Endothelial cell of umbilical vein (primary cell): ENCODE results near the gene SPAG6. TPM values are rescaled to one million over a fixed set of nuclear protein-coding genes. Genes with fewer than 3 reads are reported as not detected.

Experiments
- BruUV-seq: library from RNA; stranded (reverse); fragments of 400-500 nt; replicated peaks from 2 replicates; lab custom pipeline; 2021; lab: Mats Ljungman, UMichigan
- CTCF ChIA-PET: fragments of 300-600, 350-600 bp; sonication (Branson Sonifier 250); formaldehyde crosslinking; loops from one replicate; lab custom pipeline; 2021; ENCODE audit warnings: antibody characterized with exemption, inconsistent platforms; lab: Charles Lee
- POLR2A ChIA-PET: fragments of 300-600, 350-600 bp; sonication (Branson Sonifier 250); formaldehyde crosslinking; loops from one replicate; lab custom pipeline; 2021; ENCODE audit warnings: antibody characterized with exemption, inconsistent platforms; lab: Charles Lee
- DNase-seq: peaks from one replicate; pipeline ENCODE4 v3.0.0-alpha.2; 2011; ENCODE audit warnings: low read depth, low spot score
- FAIRE-seq: peaks from 2 replicates; lab custom pipeline; 2011; peaks lifted over from hg19 to GRCh38; lab: Jason Lieb, UNC
- H2AFZ ChIP-seq: 2 replicates; pipeline ENCODE4 v1.6.0; 2012; ENCODE audit warnings: low read depth, low read length, control low read depth, inconsistent platforms
- H3K27ac ChIP-seq: 2 replicates; pipeline ENCODE4 v1.5.1; 2011; ENCODE audit warnings: low read depth, mild to moderate bottlenecking, control low read depth, low read length, moderate library complexity; ENCODE audit not compliant: insufficient read depth
- H3K27me3 ChIP-seq, 2 experiments: 2 replicates each; pipeline versions ENCODE4 v1.6.0 to v1.6.1; 2011; ENCODE audit warnings: low read length in 2 of 2, mixed read lengths in 1 of 2; ENCODE audit not compliant: control insufficient read depth in 2 of 2, insufficient read depth in 2 of 2
- H3K36me3 ChIP-seq, 2 experiments: 2 replicates in 1 of 2; 3 replicates in 1 of 2; pipeline ENCODE4 v1.5.1; 2011; ENCODE audit warnings: low read length in 2 of 2, mild to moderate bottlenecking in 1 of 2, moderate library complexity in 1 of 2; ENCODE audit not compliant: control insufficient read depth in 2 of 2, insufficient read depth in 2 of 2; ENCODE audit errors: extremely low read depth in 1 of 2
- H3K4me1 ChIP-seq: 3 replicates; pipeline ENCODE4 v1.5.1; 2011; ENCODE audit warnings: mild to moderate bottlenecking, low read length; ENCODE audit not compliant: control insufficient read depth, insufficient read depth; ENCODE audit errors: extremely low read depth
- H3K4me2 ChIP-seq: 2 replicates; pipeline ENCODE4 v1.6.1; 2011; ENCODE audit warnings: low read length, control low read depth, mixed read lengths; ENCODE audit not compliant: insufficient read depth
- H3K4me3 ChIP-seq, 3 experiments: fragments of 200-600 bp in 1 of 3; sonication (generic), shearing (Covaris generic) in 1 of 3; replicated peaks in 1 of 3; 2 replicates each; pipeline ENCODE4 v1.5.1; 2011 to 2016; ENCODE audit warnings: control low read depth in 3 of 3, low read length in 3 of 3, mild to moderate bottlenecking in 2 of 3, inconsistent platforms in 1 of 3, low read depth in 1 of 3, moderate library complexity in 1 of 3; ENCODE audit not compliant: insufficient read depth in 1 of 3
- H3K79me2 ChIP-seq: 2 replicates; pipeline ENCODE4 v1.6.0; 2012; ENCODE audit warnings: low read length, inconsistent platforms; ENCODE audit not compliant: control insufficient read depth, insufficient read depth
- H3K9ac ChIP-seq: replicated peaks from 2 replicates; pipeline ENCODE3; 2011; ENCODE audit warnings: low read length, control low read depth; ENCODE audit not compliant: insufficient read depth; ENCODE audit errors: extremely low read depth
- H3K9me1 ChIP-seq: replicated peaks from 3 replicates; pipeline ENCODE4 v1.6.0; 2011; ENCODE audit warnings: mild to moderate bottlenecking, low read length; ENCODE audit not compliant: control insufficient read depth, insufficient read depth; ENCODE audit errors: extremely low read depth
- H3K9me3 ChIP-seq: replicated peaks from 2 replicates; pipeline ENCODE4 v1.5.1; 2012; ENCODE audit warnings: low read length, inconsistent platforms; ENCODE audit not compliant: control insufficient read depth, insufficient read depth
- H4K20me1 ChIP-seq: replicated peaks from 2 replicates; pipeline ENCODE3; 2011; ENCODE audit warnings: mild to moderate bottlenecking, low read length; ENCODE audit not compliant: control insufficient read depth, insufficient read depth; ENCODE audit errors: extremely low read depth
- CTCF ChIP-seq, 2 donors: IDR thresholded peaks; 1 replicate in 1 of 2; 2 replicates in 1 of 2; pipeline ENCODE4 v1.5.1; 2011; ENCODE audit warnings: low read length in 2 of 2, mild to moderate bottlenecking in 2 of 2, moderate library complexity in 2 of 2, control low read depth in 1 of 2, inconsistent platforms in 1 of 2, low read depth in 1 of 2; ENCODE audit not compliant: insufficient read depth in 1 of 2; ENCODE audit errors: extremely low read depth in 1 of 2
- EZH2 ChIP-seq: IDR thresholded peaks from 2 replicates; pipeline ENCODE4 v1.6.1; 2012; ENCODE audit warnings: borderline replicate concordance, low read depth, mild to moderate bottlenecking, moderate library complexity, low read length, inconsistent platforms; ENCODE audit not compliant: severe bottlenecking
- FOS ChIP-seq: IDR thresholded peaks from 2 replicates; pipeline ENCODE4 v1.6.1; 2011; ENCODE audit warnings: mild to moderate bottlenecking, low read length, moderate library complexity, borderline replicate concordance; ENCODE audit not compliant: insufficient read depth
- GATA2 ChIP-seq: IDR thresholded peaks from 2 replicates; pipeline ENCODE4 v1.7.0; 2011; ENCODE audit warnings: low read depth, mild to moderate bottlenecking, moderate library complexity, mixed read lengths, low read length; ENCODE audit not compliant: insufficient read length, insufficient read depth
- JUN ChIP-seq: IDR thresholded peaks from 2 replicates; pipeline ENCODE4 v1.6.1; 2011; ENCODE audit warnings: borderline replicate concordance, low read depth; ENCODE audit not compliant: insufficient read length, insufficient read depth
- MYC ChIP-seq: IDR thresholded peaks from one replicate; pipeline ENCODE4 v1.6.1; 2011; ENCODE audit warnings: mild to moderate bottlenecking, low read depth, low read length
- POLR2A ChIP-seq: IDR thresholded peaks from 2 replicates; pipeline ENCODE4 v1.6.1; 2012; ENCODE audit warnings: low read depth, mild to moderate bottlenecking, control low read depth, low read length
- POLR2AphosphoS5 ChIP-seq: IDR thresholded peaks from 2 replicates; pipeline ENCODE4 v1.6.1; 2012; ENCODE audit warnings: low read depth, mild to moderate bottlenecking, control low read depth, low read length, moderate library complexity; ENCODE audit not compliant: insufficient read depth
- dilution Hi-C: fragments of 300-500 bp; cut with MboI; formaldehyde crosslinking; loops from one replicate; pipeline ENCODE4 v1.15.0; 2019; ENCODE audit warnings: low sequenced_read_pairs; ENCODE audit not compliant: extremely low pct_ligation_motif_present
- intact Hi-C: fragments of 100-400 bp; cut with micrococcal nuclease; formaldehyde crosslinking; loops from one replicate; pipeline ENCODE4 v1.10.0; 2022
- polyA plus RNA-seq, 4 experiments: library from polyadenylated mRNA; depleted of rRNA in 3 of 4; stranded (reverse) in 3 of 4; unstranded in 1 of 4; fragments of >200 nt; gene quantifications; 2 replicates each; pipeline versions ENCODE4 v1.2.1 to v1.2.3, GENCODE V29; 2011 to 2012; ENCODE audit warnings: missing spikeins in 1 of 4
- total RNA-seq: library from RNA; stranded (reverse); gene quantifications from 2 replicates; pipeline ENCODE4 v1.2.3, GENCODE V29; 2021
- TF ChIP-seq, protein P1 (sequence below): IDR thresholded peaks from 2 replicates; pipeline ENCODE4 v1.6.1; 2011; ENCODE audit not compliant: insufficient read depth, insufficient read length

SPAG6 gene
- total and polyA plus RNA-seq, 2 donors (not counting 3 experiments of a cell fraction or from before 2014, with no cell fraction given) = not detected

- ChIA-PET CTCF (interaction anchor here (1.0 to 1.2 kb wide), 3 partner anchors 11 to 417 kb away, joined by 3 to 4 read pairs (median 3); no protein-coding TSS in a partner anchor), POLR2A (no interaction called here)
- Histone ChIP-seq H3K9me1 (no peaks in the 10 kb centered on the region), H2AFZ (no peak overlapping the region), H3K4me2 (no peak overlapping the region), H3K27ac (no peak overlapping the region), H3K27me3 (peaks cover 5 to 9% of the 10 kb centered on the region in 2 experiments), H3K9ac (no peak overlapping the region), H3K4me1 (no peaks in the 10 kb centered on the region), H3K4me3 (no peak overlapping the region), H4K20me1 (no peaks in the 10 kb centered on the region), H3K9me3 (no peaks in the 10 kb centered on the region), H3K79me2 (no peaks in the 10 kb centered on the region), H3K36me3 (no peaks in the 10 kb centered on the region)
- no peak for TF ChIP-seq MYC
- TF ChIP-seq CTCF (IDR thresholded peaks at IDR 0.05; ENCODE audit: extremely low read depth in 1 of 2, insufficient read depth in 1 of 2, low read depth in 1 of 2, low read length in 2 of 2) = no peak
- no peak for TF ChIP-seq FOS
- TF ChIP-seq, protein P1, sequence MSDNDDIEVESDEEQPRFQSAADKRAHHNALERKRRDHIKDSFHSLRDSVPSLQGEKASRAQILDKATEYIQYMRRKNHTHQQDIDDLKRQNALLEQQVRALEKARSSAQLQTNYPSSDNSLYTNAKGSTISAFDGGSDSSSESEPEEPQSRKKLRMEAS = no peak
- no peak for TF ChIP-seq POLR2A
- TF ChIP-seq GATA2 = no peak
- DNase-seq (no peak), FAIRE-seq (no peak)
- intact Hi-C loops = no loop called here
- dilution Hi-C loops = no loop called here
- BruUV-seq = no TSS peak
These were observed 65.1 kb downstream of the SPAG6 start for GRCh38 chr10:22410394-22410793.

DNA sequence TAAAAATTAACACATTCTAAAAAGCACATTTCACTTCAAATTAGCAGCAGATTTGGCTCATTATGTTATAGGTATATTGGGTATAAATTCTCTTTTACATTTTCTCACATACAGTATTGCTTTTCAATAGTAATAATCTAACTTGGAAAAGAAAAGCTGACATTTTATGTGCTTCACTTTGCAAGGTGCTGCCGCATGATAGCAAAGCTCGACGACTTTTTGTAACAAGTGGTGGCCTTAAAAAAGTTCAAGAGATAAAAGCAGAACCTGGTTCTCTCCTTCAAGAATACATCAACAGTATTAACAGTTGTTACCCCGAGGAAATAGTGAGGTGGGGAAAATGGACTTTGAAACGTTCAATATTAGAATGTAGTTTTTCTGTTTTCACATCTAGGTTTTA lies 65.5 kb downstream of the SPAG6 start:
- intact Hi-C loops (no loop called here), dilution Hi-C loops (no loop called here)
- FAIRE-seq (no peak), DNase-seq (no peak)
- H3K4me1 ChIP-seq = no peaks in the 10 kb centered on the region
- H4K20me1 ChIP-seq = no peaks in the 10 kb centered on the region
- H3K4me2 ChIP-seq = no peak overlapping the region
- POLR2A ChIA-PET = no interaction called here
- H3K9ac ChIP-seq = no peak overlapping the region
- H2AFZ ChIP-seq = no peak overlapping the region
- CTCF ChIA-PET = interaction anchor here (1.0 to 1.1 kb wide), 2 partner anchors 12 kb away, joined by 3 read pairs; no protein-coding TSS in a partner anchor
- TF ChIP-seq, protein P1 = no peak
- TF ChIP-seq FOS (no peak), JUN (no peak), GATA2 (no peak), POLR2A (no peak), CTCF (IDR thresholded peaks at IDR 0.05; ENCODE audit: extremely low read depth in 1 of 2, insufficient read depth in 1 of 2, low read depth in 1 of 2, low read length in 2 of 2) (no peak), EZH2 (no peak), POLR2AphosphoS5 (no peak), MYC (no peak)
- no TSS peak for BruUV-seq
- no peaks in the 10 kb centered on the region for H3K79me2 ChIP-seq
- no peaks in the 10 kb centered on the region for H3K36me3 ChIP-seq
- no peaks in the 10 kb centered on the region for H3K9me3 ChIP-seq
- no peaks in the 10 kb centered on the region for H3K9me1 ChIP-seq
- H3K4me3 ChIP-seq = no peak overlapping the region
- no peak overlapping the region for H3K27ac ChIP-seq
- peaks cover 5 to 9% of the 10 kb centered on the region in 2 experiments for H3K27me3 ChIP-seq
